ENCODE data around the gene GAL3ST3. TPM values are rescaled to one million over a fixed set of nuclear protein-coding genes. Genes with fewer than 3 reads are reported as not detected.

Gene GAL3ST3
- total RNA-seq, 4 donors from 2014 or later = not detected

DNA sequence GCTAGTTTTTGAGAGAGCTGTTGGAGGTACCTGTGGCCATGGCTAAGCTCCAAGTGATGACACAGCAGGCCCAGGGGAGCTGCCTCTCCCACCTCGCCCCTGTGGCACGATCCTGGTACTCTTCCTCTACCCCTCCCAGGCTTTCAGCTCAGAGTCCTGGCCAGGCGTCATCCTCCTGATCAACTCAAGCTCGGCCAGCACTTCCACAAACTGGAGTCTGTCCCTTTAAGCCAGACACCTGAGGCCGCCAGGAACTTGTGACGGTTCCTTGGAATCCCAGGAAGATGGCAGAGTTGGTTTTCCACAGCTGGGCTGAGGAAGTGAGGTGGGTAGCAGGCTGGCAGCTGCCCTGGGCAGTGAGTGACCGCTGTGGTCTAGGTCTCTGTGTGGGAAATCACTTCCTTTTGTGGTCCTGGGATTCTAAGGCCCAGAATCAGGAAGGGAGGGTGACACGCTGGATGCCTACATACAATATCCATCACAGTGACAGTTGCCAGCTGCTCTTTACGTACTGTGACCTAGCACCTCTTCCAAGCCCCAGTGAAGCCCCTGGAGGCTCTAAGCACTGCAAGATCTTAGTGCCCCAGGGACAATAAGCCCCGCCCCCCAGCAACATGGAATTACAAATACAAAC is 40.4 kb downstream of the GAL3ST3 start:
- WGBS, 2 donors = 47 to 48% methylated on average over 10 of the region's 10 CpGs
- intact Hi-C loops (cut with DNase I; ENCODE audit: low total_unique reads) = no loop called here
- TF ChIP-seq, protein P1, sequence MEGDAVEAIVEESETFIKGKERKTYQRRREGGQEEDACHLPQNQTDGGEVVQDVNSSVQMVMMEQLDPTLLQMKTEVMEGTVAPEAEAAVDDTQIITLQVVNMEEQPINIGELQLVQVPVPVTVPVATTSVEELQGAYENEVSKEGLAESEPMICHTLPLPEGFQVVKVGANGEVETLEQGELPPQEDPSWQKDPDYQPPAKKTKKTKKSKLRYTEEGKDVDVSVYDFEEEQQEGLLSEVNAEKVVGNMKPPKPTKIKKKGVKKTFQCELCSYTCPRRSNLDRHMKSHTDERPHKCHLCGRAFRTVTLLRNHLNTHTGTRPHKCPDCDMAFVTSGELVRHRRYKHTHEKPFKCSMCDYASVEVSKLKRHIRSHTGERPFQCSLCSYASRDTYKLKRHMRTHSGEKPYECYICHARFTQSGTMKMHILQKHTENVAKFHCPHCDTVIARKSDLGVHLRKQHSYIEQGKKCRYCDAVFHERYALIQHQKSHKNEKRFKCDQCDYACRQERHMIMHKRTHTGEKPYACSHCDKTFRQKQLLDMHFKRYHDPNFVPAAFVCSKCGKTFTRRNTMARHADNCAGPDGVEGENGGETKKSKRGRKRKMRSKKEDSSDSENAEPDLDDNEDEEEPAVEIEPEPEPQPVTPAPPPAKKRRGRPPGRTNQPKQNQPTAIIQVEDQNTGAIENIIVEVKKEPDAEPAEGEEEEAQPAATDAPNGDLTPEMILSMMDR (IDR thresholded peaks at IDR 0.05) = no peak
- no peak for TF ChIP-seq POLR2A (IDR thresholded peaks at IDR 0.05)
- no peak overlapping the region for H3K4me3 ChIP-seq (ENCODE audit: low read depth, poor library complexity, severe bottlenecking)
- no peak for DNase-seq (ENCODE audit: low spot score in 2 of 2)

DNA sequence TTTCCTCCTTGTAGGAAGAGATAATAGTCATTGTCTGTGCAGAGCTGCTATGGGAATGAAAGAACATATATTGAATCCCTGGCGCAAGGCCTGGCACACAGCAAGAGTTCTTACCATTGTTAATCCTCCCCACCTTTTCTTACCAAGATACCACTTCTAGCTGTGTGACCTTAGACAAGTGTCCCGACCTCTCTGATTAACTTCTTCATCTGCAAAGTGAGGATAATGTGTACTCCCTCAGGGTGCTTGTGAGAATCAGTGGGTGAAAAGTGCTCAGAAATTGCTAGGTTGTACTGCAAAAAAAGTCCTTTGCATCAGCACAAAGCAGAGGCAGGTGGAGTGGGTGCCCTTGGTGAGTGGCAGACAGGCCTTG is 40.9 kb downstream of the GAL3ST3 start:
- no peak for DNase-seq (ENCODE audit: low spot score in 2 of 2)
- no peak overlapping the region for H3K4me3 ChIP-seq (ENCODE audit: low read depth, poor library complexity, severe bottlenecking)
- no peak for TF ChIP-seq POLR2A (IDR thresholded peaks at IDR 0.05)
- TF ChIP-seq, protein P1 (IDR thresholded peaks at IDR 0.05) = no peak
- intact Hi-C loops (cut with DNase I; ENCODE audit: low total_unique reads) = no loop called here
- 81 to 82% methylated on average over 2 of the region's 2 CpGs for WGBS, 2 donors

DNA sequence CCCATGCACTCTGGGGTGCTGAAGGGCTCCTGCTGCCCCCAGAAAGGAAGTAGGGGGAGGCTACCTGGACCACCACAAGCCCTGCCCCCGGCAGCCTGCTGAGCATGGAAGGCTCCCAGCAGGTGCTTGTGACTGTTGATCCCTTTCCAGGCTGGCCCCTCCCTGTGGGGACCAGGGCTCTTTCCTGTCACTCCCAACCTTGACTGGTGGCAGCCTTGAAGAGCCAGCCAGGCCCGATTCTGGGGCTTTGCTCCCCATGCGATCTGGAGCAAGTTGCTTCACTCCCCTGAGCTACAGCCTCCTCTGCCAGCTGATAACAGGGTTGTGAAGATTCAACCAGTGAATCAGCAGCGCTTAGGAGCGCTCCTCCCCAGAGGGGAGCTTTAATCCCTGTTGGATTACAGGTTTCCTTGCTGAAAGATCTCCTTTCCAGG is 41.7 kb downstream of the GAL3ST3 start:
- no peak for DNase-seq (ENCODE audit: low spot score in 2 of 2)
- TF ChIP-seq, protein P1 (IDR thresholded peaks at IDR 0.05) = no peak
- no peak for TF ChIP-seq POLR2A (IDR thresholded peaks at IDR 0.05)
- no peak overlapping the region for H3K4me3 ChIP-seq (ENCODE audit: low read depth, poor library complexity, severe bottlenecking)
- intact Hi-C loops (cut with DNase I; ENCODE audit: low total_unique reads) = no loop called here
- 69 to 70% methylated on average over 5 of the region's 5 CpGs for WGBS, 2 donors

DNA sequence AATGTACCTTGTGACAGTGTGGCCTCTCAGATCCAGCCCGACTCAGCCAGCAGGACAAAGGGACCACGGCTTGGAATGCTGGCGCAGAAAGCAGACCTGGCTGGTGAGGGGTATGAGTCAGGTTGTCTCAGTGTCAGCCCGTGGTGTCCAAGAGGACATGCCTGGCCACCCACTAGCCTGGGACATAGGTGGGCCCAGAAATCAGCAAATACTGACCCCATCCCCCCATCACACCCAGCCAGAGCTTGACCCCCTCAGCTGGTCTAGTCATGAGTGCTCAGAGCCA is 42.1 kb downstream of the GAL3ST3 start:
- no peak overlapping the region for H3K4me3 ChIP-seq (ENCODE audit: low read depth, poor library complexity, severe bottlenecking)
- WGBS, 2 donors = 60 to 74% methylated on average over 4 of the region's 4 CpGs
- DNase-seq (ENCODE audit: low spot score in 2 of 2) = no peak
- TF ChIP-seq POLR2A (IDR thresholded peaks at IDR 0.05) = no peak
- TF ChIP-seq, protein P1 (IDR thresholded peaks at IDR 0.05) = no peak
- intact Hi-C loops (cut with DNase I; ENCODE audit: low total_unique reads) = no loop called here

DNA sequence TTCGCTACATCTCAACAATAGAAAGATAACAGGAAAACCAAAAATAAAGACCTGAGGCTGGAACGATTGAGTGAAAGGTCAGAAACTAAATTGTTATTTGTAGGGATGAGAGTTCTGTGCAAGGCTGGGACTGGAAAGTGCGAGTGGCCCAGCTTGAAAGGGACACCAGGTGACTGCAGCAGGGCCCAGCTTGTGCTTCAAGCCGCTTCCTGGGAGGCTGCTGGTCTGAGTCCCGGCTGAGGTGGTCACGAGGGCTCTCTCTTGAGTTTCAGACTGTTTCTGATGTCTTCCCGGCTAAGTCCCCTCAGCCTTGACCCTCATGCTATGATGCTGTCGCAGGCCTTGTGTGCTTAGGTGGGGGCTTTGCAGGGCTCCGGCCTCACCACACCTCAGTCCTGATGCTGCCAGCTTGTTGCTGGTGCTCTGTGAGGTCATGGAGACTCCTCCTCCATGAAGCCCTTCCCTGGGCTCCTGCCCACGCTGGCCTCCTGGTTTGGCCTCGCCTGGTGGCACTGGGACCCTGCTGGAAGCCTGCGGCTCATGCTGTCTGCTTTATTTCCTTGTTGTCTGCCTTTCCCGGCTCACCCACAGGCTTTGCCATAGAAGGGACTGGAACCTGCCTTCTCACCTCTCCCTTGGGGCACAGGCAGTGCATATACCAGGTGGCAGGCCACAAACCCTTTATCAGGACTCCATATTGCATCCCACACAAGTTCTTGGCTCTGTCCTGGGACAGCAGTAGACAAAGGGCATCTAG is 42.6 kb downstream of the GAL3ST3 start:
- no peak for TF ChIP-seq POLR2A (IDR thresholded peaks at IDR 0.05)
- TF ChIP-seq, protein P1 (IDR thresholded peaks at IDR 0.05) = no peak
- H3K4me3 ChIP-seq (ENCODE audit: low read depth, poor library complexity, severe bottlenecking) = no peak overlapping the region
- no peak for DNase-seq (ENCODE audit: low spot score in 2 of 2)
- 83 to 92% methylated on average over 13 of the region's 13 CpGs for WGBS, 2 donors
- intact Hi-C loops (cut with DNase I; ENCODE audit: low total_unique reads) = no loop called here
